Upper lobe of left lung (tissue), 6 donors: ENCODE measurements around the gene APOE. TPM values are rescaled to one million over a fixed set of nuclear protein-coding genes. Genes with fewer than 3 reads are reported as not detected.

Source experiments
- ATAC-seq, 2 donors: fragments of 200-7000 bp; cut with Tn5 transposase; one replicate each; pipeline ENCODE4 v1.9.1; 2022; ENCODE audit warnings: mild to moderate bottlenecking in 2 of 2, moderate library complexity in 2 of 2; ENCODE audit not compliant: low FRiP score in 2 of 2
- DNase-seq, 2 donors: peaks; one replicate each; pipeline ENCODE4 v3.0.0-alpha.2; 2019 to 2020
- H3K27ac ChIP-seq, 4 donors: fragments of 200-600 bp; sonication (generic); one replicate each; pipeline ENCODE4 v1.5.1; 2016 to 2019
- H3K27me3 ChIP-seq, 4 donors: fragments of 200-600 bp; sonication (generic); one replicate each; pipeline ENCODE4 v1.5.1; 2017 to 2019
- H3K36me3 ChIP-seq, 4 donors: fragments of 200-600 bp; sonication (generic); one replicate each; pipeline ENCODE4 v1.5.1; 2016 to 2019
- H3K4me1 ChIP-seq, 4 donors: fragments of 200-600 bp; sonication (generic); one replicate each; pipeline ENCODE4 v1.5.1; 2018 to 2019
- H3K4me3 ChIP-seq, 4 donors: fragments of 200-600 bp; sonication (generic); one replicate each; pipeline ENCODE4 v1.5.1; 2017 to 2019; ENCODE audit warnings: mild to moderate bottlenecking in 2 of 4, moderate library complexity in 1 of 4
- H3K9me3 ChIP-seq, 4 donors: fragments of 200-600 bp; sonication (generic); one replicate each; pipeline ENCODE4 v1.5.1; 2018 to 2019
- CTCF ChIP-seq, 6 experiments: fragments of 450-650 bp in 4 of 6; fragments of 200-600 bp in 2 of 6; sonication (generic) in 2 of 6; IDR thresholded peaks; one replicate each; pipeline ENCODE4 v1.5.1; 2016 to 2019; ENCODE audit warnings: antibody characterized with exemption in 6 of 6
- EP300 ChIP-seq, 4 donors: sonication (generic); formaldehyde crosslinking; IDR thresholded peaks; one replicate each; pipeline ENCODE4 v1.5.1; 2017; ENCODE audit warnings: antibody characterized with exemption in 4 of 4, control low read depth in 2 of 4
- POLR2A ChIP-seq, 4 donors: fragments of 450-650 bp; IDR thresholded peaks; one replicate each; pipeline ENCODE4 v1.5.1; 2016 to 2017; ENCODE audit warnings: antibody characterized with exemption in 4 of 4, mild to moderate bottlenecking in 2 of 4
- POLR2AphosphoS5 ChIP-seq, 2 donors: sonication (generic); formaldehyde crosslinking; IDR thresholded peaks; one replicate each; pipeline ENCODE4 v1.5.1; 2017; ENCODE audit warnings: antibody characterized with exemption in 2 of 2
- WGBS, 2 donors: methylation state at CpG; one replicate each; pipeline ENCODE4 v1.1.5; 2017 to 2018; 5-methylcytosine and 5-hydroxymethylcytosine counted together
- total RNA-seq, 6 donors: library from RNA; depleted of rRNA in 4 of 6; stranded (reverse); fragments of >200 nt in 4 of 6; gene quantifications; one replicate each; pipeline versions ENCODE4 v1.1.0 to v1.2.1, GENCODE V29; 2016 to 2021
- donor health status: DM: no; HTN: no; CAD: no; lungs with moderate emphysema.
- donor health status: DM: no; HTN: yes; CAD: no; lungs with severe emphysema.

APOE gene
- total RNA-seq, 6 donors from 2014 or later = 256 to 1,773 (median 644) TPM

DNA sequence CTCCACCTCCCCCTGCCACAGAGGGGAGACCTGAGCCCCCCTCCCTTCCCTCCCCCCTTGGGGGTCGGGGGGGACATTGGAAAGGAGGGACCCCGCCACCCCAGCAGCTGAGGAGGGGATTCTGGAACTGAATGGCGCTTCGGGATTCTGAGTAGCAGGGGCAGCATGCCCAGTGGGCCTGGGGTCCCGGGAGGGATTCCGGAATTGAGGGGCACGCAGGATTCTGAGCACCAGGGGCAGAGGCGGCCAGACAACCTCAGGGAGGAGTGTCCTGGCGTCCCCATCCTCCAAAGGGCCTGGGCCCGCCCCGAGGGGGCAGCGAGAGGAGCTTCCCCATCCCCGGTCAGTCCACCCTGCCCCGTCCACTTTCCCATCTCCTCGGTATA, 2.4 kb upstream of the APOE start:
- Histone ChIP-seq H3K4me1 (peaks cover 6 to 30% (median 7%) of the 10 kb centered on the region in 4 donors), H3K36me3 (peaks cover 7 to 36% (median 32%) of the 10 kb centered on the region in 4 donors), H3K9me3 (no peaks in the 10 kb centered on the region), H3K4me3 (no peak overlapping the region), H3K27me3 (peaks cover 0 to 15% (median 3%) of the 10 kb centered on the region in 4 donors), H3K27ac (no peak overlapping the region)
- WGBS, 2 donors = 69% methylated on average over 11 to 13 of the region's 15 CpGs
- DNase-seq (no peak), ATAC-seq (no peak)
- TF ChIP-seq EP300 (IDR thresholded peaks at IDR 0.05) (no peak), POLR2AphosphoS5 (IDR thresholded peaks at IDR 0.05) (no peak), CTCF (IDR thresholded peaks at IDR 0.05) (no peak), POLR2A (IDR thresholded peaks at IDR 0.05) (no peak)

GRCh38 chr19:44903602-44904425, 1.8 kb upstream of the APOE start:
- peaks cover 6 to 30% (median 7%) of the 10 kb centered on the region in 4 donors for H3K4me1 ChIP-seq
- H3K4me3 ChIP-seq = no peak overlapping the region
- peaks cover 7 to 35% (median 31%) of the 10 kb centered on the region in 4 donors for H3K36me3 ChIP-seq
- peak; percentile 67 to 82 for ATAC-seq
- DNase-seq = peak; percentile 72 to 97
- H3K27ac ChIP-seq = peak overlapping the region in 1 of 4 donors; percentile 30
- H3K27me3 ChIP-seq = peaks cover 0 to 15% (median 3%) of the 10 kb centered on the region in 4 donors
- TF ChIP-seq POLR2A (IDR thresholded peaks at IDR 0.05) (peak in 1 of 4 donors; percentile 8), EP300 (IDR thresholded peaks at IDR 0.05) (no peak), POLR2AphosphoS5 (IDR thresholded peaks at IDR 0.05) (no peak), CTCF (IDR thresholded peaks at IDR 0.05) (peak; percentile 93 to 100 (median 94))
- WGBS, 2 donors = 12 to 22% methylated on average over 13 to 23 of the region's 24 CpGs
- no peaks in the 10 kb centered on the region for H3K9me3 ChIP-seq

DNA sequence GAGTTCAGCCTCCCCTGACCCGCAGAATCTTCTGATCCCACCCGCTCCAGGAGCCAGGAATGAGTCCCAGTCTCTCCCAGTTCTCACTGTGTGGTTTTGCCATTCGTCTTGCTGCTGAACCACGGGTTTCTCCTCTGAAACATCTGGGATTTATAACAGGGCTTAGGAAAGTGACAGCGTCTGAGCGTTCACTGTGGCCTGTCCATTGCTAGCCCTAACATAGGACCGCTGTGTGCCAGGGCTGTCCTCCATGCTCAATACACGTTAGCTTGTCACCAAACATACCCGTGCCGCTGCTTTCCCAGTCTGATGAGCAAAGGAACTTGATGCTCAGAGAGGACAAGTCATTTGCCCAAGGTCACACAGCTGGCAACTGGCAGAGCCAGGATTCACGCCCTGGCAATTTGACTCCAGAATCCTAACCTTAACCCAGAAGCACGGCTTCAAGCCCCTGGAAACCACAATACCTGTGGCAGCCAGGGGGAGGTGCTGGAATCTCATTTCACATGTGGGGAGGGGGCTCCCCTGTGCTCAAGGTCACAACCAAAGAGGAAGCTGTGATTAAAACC, 1.1 kb upstream of the APOE start:
- ATAC-seq = no peak
- WGBS, 2 donors = 76 to 83% methylated on average over 7 to 12 of the region's 12 CpGs
- Histone ChIP-seq H3K36me3 (peaks cover 7 to 35% (median 31%) of the 10 kb centered on the region in 4 donors), H3K27me3 (peaks cover 0 to 15% (median 3%) of the 10 kb centered on the region in 4 donors), H3K4me1 (peaks cover 6 to 30% (median 7%) of the 10 kb centered on the region in 4 donors), H3K9me3 (no peaks in the 10 kb centered on the region), H3K4me3 (no peak overlapping the region), H3K27ac (no peak overlapping the region)
- DNase-seq = no peak
- TF ChIP-seq POLR2A (IDR thresholded peaks at IDR 0.05) = no peak
- TF ChIP-seq CTCF (IDR thresholded peaks at IDR 0.05) = no peak
- no peak for TF ChIP-seq POLR2AphosphoS5 (IDR thresholded peaks at IDR 0.05)
- TF ChIP-seq EP300 (IDR thresholded peaks at IDR 0.05) = no peak

GRCh38 chr19:44907613-44908012, 2.0 kb downstream of the APOE start:
- peak overlapping the region in 1 of 4 donors; percentile 47 for H3K4me3 ChIP-seq
- H3K36me3 ChIP-seq = peaks cover 0 to 8% (median 7%) of the 10 kb centered on the region in 4 donors
- H3K9me3 ChIP-seq = no peaks in the 10 kb centered on the region
- H3K27ac ChIP-seq = peak overlapping the region in 1 of 4 donors; percentile 15
- peaks cover 6 to 41% (median 15%) of the 10 kb centered on the region in 4 donors for H3K4me1 ChIP-seq
- WGBS, 2 donors = 92 to 93% methylated on average over 6 to 11 of the region's 12 CpGs
- TF ChIP-seq EP300 (IDR thresholded peaks at IDR 0.05) (no peak), POLR2A (IDR thresholded peaks at IDR 0.05) (no peak), POLR2AphosphoS5 (IDR thresholded peaks at IDR 0.05) (no peak), CTCF (IDR thresholded peaks at IDR 0.05) (no peak)
- peaks cover 0 to 15% (median 3%) of the 10 kb centered on the region in 4 donors for H3K27me3 ChIP-seq
- ATAC-seq (no peak), DNase-seq (no peak)
